SIG-M5 (cell line): ENCODE data around the gene CYP4F22.
"Not testable (repeated sequence)": the region's sequence is repeated elsewhere in the genome, so short reads cannot be mapped to it uniquely, and the experiment has no call there.

ENCODE experiments used
- DNase-seq: peaks from one replicate; lab custom pipeline; 2025; lab: John Stamatoyannopoulos, UW

CYP4F22 gene

DNA sequence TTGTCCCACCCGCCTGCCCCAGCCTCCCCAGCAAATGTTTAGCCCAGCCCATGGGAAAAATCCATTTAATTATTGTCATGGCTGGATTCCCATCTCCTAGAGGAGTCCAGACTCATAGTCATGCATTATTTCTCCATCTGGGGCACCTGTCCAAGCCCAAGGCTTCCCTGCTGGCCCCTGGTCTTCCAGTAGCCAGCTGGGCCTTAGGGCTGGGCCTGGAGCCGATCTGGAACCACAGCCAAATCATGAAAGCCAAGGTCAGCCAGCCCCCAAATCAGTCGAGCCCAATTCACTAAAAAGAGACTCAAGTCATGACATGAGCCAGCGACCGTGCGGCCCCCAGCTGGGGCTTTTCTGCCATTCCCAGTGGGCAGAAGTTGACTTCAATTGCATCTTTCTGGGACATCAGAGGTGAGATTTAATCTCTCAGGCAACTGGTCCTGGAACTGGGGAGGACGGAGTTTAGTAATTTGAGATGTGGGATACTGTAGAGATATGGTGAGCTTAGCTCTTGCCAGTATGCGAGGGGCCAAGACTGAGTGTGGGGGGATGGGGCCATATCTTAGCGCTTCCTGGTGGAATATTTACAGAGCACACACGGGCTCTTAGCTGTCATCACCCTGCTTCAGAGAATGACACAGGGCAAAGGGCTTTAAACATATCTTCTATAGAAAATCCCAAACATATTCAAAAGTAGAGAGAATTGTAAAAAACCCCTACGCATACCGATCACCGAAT, 19.7 kb upstream of the CYP4F22 start:
- no peak for DNase-seq

DNA sequence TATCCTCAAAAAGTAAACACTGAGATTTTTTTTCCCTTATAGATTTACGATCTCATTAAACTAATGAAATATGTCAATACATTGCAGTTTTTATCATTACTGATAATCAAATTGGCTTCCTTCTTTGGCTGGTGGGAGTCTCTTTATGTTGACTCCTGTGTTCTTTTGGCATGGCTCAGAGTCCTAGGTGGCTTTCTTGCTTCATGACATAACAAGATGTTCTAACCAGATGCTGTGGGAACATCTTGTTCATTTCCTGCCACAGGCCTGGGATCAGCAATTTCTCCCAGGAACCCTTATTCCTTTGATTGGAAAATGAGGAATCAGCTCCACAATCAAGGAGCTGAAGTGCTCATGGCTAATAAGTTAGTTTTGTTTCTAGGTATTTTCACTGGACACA, 13.2 kb upstream of the CYP4F22 start:
- DNase-seq, result no peak

DNA sequence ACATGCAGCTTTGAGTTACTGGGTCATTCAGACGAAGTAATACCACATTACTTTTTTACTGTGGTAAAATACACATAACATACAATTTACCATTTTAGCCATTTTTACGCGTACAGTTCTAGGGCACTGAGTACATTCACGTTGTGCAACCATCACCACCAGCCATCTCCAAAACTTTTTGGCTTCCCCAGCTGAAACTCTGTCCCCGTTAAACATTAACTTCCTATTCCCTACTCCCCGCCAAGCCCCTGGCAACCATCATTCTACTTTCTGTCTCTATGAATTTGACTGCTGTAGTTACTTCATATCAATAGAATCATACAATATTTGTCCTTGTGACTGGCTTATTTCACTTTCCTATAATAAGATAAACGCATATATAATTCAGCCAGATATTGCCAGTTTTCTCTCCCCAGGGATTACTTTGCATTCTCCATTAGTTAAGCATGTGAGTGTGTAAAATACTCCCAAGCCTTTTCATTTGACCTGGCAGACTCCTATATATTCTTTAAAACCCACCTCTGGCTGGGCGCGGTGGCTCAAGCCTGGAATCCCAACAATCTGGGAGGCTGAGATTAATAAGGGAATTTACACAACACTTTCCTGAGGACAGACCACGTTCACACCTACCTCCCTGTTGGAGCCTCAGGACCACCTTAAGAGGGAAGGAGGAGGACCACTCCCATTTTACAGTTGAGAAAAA, 10.0 kb upstream of the CYP4F22 start:
- no peak for DNase-seq

- DNase-seq, result no peak
Observed at GRCh38 chr19:15498910-15499309, 9.4 kb upstream of the CYP4F22 start.

GRCh38 chr19:15501596-15501995, 6.7 kb upstream of the CYP4F22 start:
- no peak for DNase-seq

GRCh38 chr19:15502264-15502663, 6.1 kb upstream of the CYP4F22 start:
- no peak for DNase-seq

DNA sequence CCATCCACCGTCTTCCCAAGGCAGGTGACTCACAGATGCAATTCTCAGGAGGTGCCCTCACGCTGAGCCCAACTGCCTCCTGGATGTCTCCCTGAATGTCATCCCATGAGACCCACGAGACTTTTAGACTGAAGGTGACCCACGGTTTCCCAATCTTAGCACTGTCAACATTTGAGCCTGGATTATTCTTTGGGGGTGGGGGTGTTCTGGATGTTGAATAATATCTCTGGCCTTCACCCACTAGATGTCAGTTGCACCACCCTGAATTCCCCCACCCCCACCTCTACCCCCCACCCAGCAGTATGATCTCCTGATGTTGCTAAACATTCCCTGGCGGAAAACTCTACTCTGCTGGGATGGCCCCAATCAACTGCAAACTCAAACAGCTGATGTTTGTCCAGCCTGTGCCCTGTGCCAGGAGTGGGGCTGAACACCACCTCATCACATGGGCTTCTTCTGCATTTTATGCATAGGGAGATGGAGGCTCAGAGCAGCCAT, 2.2 kb upstream of the CYP4F22 start:
- DNase-seq, result no peak

- no peak for DNase-seq
Observed at GRCh38 chr19:15507068-15508034, 974 bp upstream of the CYP4F22 start.

DNA sequence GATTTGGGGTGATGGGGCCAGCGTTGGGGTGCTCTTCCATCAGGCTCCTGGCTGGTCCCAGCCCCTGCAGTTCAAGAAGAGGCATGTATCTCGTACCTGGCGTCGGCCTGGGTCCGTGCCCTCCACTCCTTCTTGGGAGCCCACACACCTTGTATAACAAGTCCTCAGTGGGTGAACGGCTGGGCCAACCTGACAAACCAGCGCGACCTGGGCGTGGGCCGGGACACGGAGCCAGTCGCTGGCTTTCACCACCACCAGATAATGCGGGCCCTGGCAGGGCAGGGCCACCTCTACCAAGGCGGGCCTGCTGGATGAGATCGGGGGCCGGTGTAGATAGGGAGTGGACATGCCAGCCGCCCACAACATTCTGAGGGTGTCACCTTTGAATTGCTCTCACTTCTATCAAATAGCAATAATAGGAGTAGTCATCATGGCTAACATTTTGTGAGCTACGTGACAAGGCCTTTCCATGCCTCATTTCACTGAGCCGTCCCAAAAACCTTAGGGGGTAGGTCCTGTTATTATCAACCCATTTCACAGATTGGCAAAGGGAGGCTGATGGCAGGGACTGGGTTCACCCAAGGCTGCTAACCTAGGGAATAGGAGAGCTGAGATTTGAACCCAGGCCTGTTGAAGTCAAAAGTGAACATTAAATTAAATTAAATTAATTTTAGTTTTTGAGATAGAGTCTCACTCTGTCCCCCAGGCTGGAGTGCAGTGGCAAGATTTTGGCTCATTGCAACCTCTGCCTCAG, 3.5 kb downstream of the CYP4F22 start:
- DNase-seq, result no peak

GRCh38 chr19:15515227-15515625, 6.9 kb downstream of the CYP4F22 start:
- DNase-seq, result not testable (repeated sequence)

- no peak for DNase-seq
Observed at GRCh38 chr19:15516363-15516762, 8.0 kb downstream of the CYP4F22 start.

- DNase-seq, result no peak
Observed at GRCh38 chr19:15517778-15518177, 9.5 kb downstream of the CYP4F22 start.

- DNase-seq, result no peak
Observed at GRCh38 chr19:15519433-15519976, 11.2 kb downstream of the CYP4F22 start.

DNA sequence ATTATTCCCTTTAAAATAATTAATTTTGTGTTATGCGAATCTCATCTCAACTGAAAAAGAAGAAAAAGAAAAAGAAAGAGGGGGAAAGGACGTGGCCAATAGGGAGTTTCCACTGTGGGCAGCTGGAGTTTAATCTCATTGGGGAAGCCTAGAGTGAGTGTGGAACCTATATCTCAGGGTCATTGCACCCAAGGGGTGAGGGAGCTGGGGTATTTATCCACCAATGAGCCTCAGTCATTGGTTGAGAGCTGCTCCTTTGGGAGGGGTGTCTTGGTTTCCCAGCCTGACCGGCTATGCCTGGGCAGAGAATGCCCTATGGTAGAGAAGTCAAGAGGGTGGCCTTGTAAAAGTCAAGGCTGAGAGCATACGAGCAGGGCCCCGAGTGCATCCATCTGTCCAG, 16.5 kb downstream of the CYP4F22 start:
- DNase-seq, result no peak

DNA sequence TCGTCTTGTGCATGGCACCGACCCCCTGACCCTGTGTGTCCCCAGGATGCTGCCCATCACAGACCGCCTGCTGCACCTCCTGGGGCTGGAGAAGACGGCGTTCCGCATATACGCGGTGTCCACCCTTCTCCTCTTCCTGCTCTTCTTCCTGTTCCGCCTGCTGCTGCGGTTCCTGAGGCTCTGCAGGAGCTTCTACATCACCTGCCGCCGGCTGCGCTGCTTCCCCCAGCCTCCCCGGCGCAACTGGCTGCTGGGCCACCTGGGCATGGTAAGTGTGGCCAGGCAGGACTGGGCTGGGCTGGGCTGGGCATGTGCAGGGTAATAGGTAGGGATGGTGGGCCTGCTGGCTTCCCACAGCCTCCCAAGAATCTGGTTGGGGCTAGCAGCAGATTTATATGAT, 17.0 kb downstream of the CYP4F22 start:
- DNase-seq, result no peak

- no peak for DNase-seq
Observed at GRCh38 chr19:15526408-15526807, 18.1 kb downstream of the CYP4F22 start.

DNA sequence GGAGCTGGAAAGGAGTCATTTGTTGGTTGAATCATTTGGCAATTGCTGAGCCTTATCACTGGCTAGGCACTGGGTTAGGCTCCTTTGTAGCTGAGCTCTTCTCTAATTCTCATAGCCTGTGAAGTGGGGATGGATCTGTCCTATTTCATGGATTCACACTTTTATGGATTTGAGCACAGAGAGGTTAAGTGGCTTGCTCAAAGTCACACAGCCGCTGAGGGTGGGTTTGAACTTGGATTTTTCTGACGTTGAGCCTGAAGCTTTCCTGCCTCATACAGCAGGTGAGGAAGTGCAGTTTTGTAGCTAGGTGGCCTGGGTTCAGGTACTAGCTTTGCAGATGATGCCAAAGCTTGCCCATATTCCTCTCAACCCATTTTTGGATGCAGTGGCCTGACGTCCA, 19.4 kb downstream of the CYP4F22 start:
- no peak for DNase-seq

DNA sequence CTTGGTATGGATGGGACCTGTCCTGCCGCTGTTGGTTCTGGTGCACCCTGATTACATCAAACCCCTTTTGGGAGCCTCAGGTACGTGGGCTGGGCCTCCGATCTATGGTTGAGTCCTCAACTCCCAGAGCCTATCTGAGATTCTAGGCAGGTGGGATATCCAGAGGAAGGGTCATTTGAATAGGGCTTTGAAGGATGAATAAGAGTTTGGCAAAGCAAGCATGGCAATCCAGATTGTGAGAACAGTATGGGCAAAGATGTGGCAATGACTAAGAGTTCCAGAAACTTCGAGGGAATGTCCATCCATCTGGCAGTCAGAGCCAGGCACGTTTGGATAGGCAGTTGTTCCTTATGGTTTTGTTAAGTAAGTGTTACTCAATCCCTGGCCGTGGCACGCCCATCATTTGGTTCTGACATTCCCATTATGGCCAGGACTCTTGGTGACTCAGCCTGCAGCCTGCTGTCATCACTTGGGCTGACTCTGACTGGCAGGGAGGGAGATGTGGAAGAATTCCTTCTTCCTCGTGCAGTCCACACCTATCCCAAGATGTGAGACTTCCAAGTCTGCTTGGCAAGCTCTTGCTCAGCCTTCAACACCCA, 21.5 kb downstream of the CYP4F22 start:
- no peak for DNase-seq

DNA sequence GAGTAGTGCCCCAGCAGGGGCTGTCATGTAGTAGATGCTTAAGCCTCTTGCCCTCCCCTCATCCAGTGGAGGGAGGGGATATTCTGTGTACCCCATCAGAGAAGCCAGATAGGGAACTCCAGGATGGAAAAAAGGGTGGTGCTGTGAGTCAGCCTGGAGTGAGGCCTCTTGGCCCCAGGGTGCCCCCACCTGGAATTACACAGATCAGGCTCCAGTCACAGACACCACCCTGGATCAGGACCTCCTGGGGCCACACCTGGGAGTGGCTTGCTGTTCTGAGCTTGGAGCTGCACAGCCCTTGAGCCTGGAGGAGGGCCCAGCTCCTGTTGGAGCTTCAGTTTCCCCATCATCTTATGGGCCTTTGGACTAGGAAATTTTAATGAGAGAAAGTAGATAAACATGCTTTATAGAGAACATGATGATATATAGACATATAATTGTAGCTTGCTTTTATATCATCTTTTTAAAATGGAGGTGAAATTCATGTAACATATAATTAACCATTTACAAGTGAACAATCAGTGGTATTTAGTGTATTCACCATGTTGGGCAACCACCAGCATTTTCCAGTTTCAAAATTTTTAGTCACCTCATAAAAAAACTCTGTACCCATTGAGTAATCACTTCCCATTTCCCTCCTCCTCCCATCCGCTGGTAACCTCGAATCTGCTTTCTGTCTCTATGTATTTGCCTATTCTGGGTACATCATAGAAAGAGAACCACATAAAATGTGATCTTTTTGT, 24.6 kb downstream of the CYP4F22 start:
- peak; percentile 19 for DNase-seq

- DNase-seq, result not testable (repeated sequence)
Observed at GRCh38 chr19:15533522-15533830, 25.2 kb downstream of the CYP4F22 start.
